H1 (cell line): ENCODE results near the gene RIMBP2. TPM values are rescaled to one million over a fixed set of nuclear protein-coding genes. Genes with fewer than 3 reads are reported as not detected.

Experiments used
- CTCF ChIA-PET: fragments of 300-600 bp; sonication (Branson Sonifier 250); formaldehyde crosslinking; loops from one replicate; lab custom pipeline; 2021; ENCODE audit not compliant: partially characterized antibody; lab: Charles Lee
- POLR2A ChIA-PET: fragments of 300-600 bp; sonication (Branson Sonifier 250); formaldehyde crosslinking; loops from one replicate; lab custom pipeline; 2021; ENCODE audit warnings: inconsistent platforms; ENCODE audit not compliant: partially characterized antibody; lab: Charles Lee
- DNase-seq, 2 experiments: peaks; one replicate each; pipeline versions ENCODE4 v3.0.0 to v3.0.0-alpha.2; 2010 to 2022; ENCODE audit warnings: low spot score in 2 of 2, low read depth in 1 of 2, mixed read lengths in 1 of 2
- FAIRE-seq: peaks from 2 replicates; lab custom pipeline; 2011; peaks lifted over from hg19 to GRCh38; lab: Jason Lieb, UNC
- H2AFZ ChIP-seq: 2 replicates; pipeline ENCODE4 v1.8.1; 2012; ENCODE audit warnings: low read length, inconsistent platforms
- H2AK5ac ChIP-seq: 2 replicates; pipeline ENCODE4 v1.6.1; 2013; ENCODE audit warnings: low read depth, low read length
- H2BK120ac ChIP-seq: replicated peaks from 2 replicates; pipeline ENCODE3; 2013; ENCODE audit warnings: low read depth, low read length, inconsistent platforms
- H2BK12ac ChIP-seq: 2 replicates; pipeline ENCODE4 v1.6.1; 2013; ENCODE audit warnings: low read depth, low read length
- H2BK15ac ChIP-seq: 2 replicates; pipeline ENCODE4 v1.6.1; 2013; ENCODE audit warnings: low read length
- H2BK20ac ChIP-seq: 2 replicates; pipeline ENCODE4 v1.6.1; 2013; ENCODE audit warnings: low read length
- H2BK5ac ChIP-seq: 2 replicates; pipeline ENCODE4 v1.6.1; 2013; ENCODE audit warnings: low read depth, low read length
- H3K14ac ChIP-seq: 2 replicates; pipeline ENCODE4 v1.6.1; 2013; ENCODE audit warnings: inconsistent platforms; ENCODE audit not compliant: insufficient read length
- H3K18ac ChIP-seq: 2 replicates; pipeline ENCODE4 v1.6.1; 2013; ENCODE audit warnings: low read length; ENCODE audit errors: extremely low read depth
- H3K23ac ChIP-seq: 2 replicates; pipeline ENCODE4 v1.6.1; 2013; ENCODE audit warnings: inconsistent platforms; ENCODE audit not compliant: insufficient read length
- H3K23me2 ChIP-seq: 2 replicates; pipeline ENCODE4 v1.6.1; 2013; ENCODE audit warnings: low read depth, low read length
- H3K27ac ChIP-seq: 2 replicates; pipeline ENCODE4 v1.6.1; 2011; ENCODE audit warnings: low read depth, low read length, inconsistent platforms
- H3K27me3 ChIP-seq, 4 experiments: replicated peaks in 1 of 4; 1 replicate in 1 of 4; 2 replicates in 3 of 4; pipeline versions ENCODE4 v1.6.1 to v1.8.1; 2011 to 2013; ENCODE audit warnings: low read length in 3 of 4, mild to moderate bottlenecking in 3 of 4, inconsistent platforms in 2 of 4, mixed read lengths in 2 of 4, moderate library complexity in 1 of 4; ENCODE audit not compliant: control insufficient read depth in 3 of 4, insufficient read depth in 3 of 4; ENCODE audit errors: extremely low read depth in 1 of 4
- H3K36me3 ChIP-seq, 4 experiments: 2 replicates each; pipeline versions ENCODE4 v1.6.1 to v1.8.1; 2011 to 2013; ENCODE audit warnings: mild to moderate bottlenecking in 4 of 4, low read length in 3 of 4, moderate library complexity in 2 of 4, control low read depth in 1 of 4, inconsistent platforms in 1 of 4; ENCODE audit not compliant: insufficient read depth in 4 of 4, control insufficient read depth in 2 of 4
- H3K4ac ChIP-seq: replicated peaks from 2 replicates; pipeline ENCODE3; 2013; ENCODE audit warnings: low read length, low read depth, mixed read lengths, inconsistent platforms; ENCODE audit not compliant: insufficient read length
- H3K4me1 ChIP-seq, 4 experiments: replicated peaks in 1 of 4; 1 replicate in 1 of 4; 2 replicates in 3 of 4; pipeline versions ENCODE4 v1.6.1 to v1.8.1; 2011 to 2013; ENCODE audit warnings: low read length in 3 of 4, inconsistent platforms in 2 of 4, mixed read lengths in 1 of 4; ENCODE audit not compliant: insufficient read depth in 4 of 4, control insufficient read depth in 3 of 4
- H3K4me2 ChIP-seq, 2 experiments: 2 replicates each; pipeline versions ENCODE4 v1.6.1 to v1.8.1; 2011 to 2013; ENCODE audit warnings: low read depth in 2 of 2, low read length in 2 of 2, control low read depth in 1 of 2, inconsistent platforms in 1 of 2, mild to moderate bottlenecking in 1 of 2; ENCODE audit not compliant: insufficient read depth in 1 of 2
- H3K4me3 ChIP-seq, 4 experiments: fragments of 200-600, 300-600 bp in 1 of 4; sonication (generic), shearing (Covaris generic), sonication (Bioruptor Twin) in 1 of 4; 2 replicates each; pipeline versions ENCODE4 v1.5.1 to v1.8.1; 2011 to 2016; ENCODE audit warnings: low read length in 4 of 4, low read depth in 3 of 4, control low read depth in 2 of 4, inconsistent platforms in 2 of 4, mild to moderate bottlenecking in 2 of 4, mixed read lengths in 1 of 4, moderate library complexity in 1 of 4; ENCODE audit not compliant: insufficient read depth in 2 of 4; ENCODE audit errors: extremely low read depth in 1 of 4
- H3K56ac ChIP-seq: replicated peaks from 2 replicates; pipeline ENCODE3; 2013; ENCODE audit warnings: low read depth, mild to moderate bottlenecking, mixed read lengths, low read length, inconsistent platforms; ENCODE audit not compliant: insufficient read length
- H3K79me1 ChIP-seq: 2 replicates; pipeline ENCODE4 v1.6.1; 2013; ENCODE audit warnings: low read depth, low read length, control low read depth
- H3K79me2 ChIP-seq, 2 experiments: 2 replicates each; pipeline versions ENCODE4 v1.6.1 to v1.8.1; 2012 to 2013; ENCODE audit warnings: low read length in 2 of 2, mild to moderate bottlenecking in 2 of 2, inconsistent platforms in 1 of 2; ENCODE audit not compliant: insufficient read depth in 2 of 2, control insufficient read depth in 1 of 2
- H3K9ac ChIP-seq, 4 experiments: replicated peaks in 1 of 4; 1 replicate in 1 of 4; 2 replicates in 3 of 4; pipeline versions ENCODE4 v1.6.1 to v1.8.1; 2011 to 2013; ENCODE audit warnings: low read depth in 3 of 4, low read length in 3 of 4, control low read depth in 2 of 4, mild to moderate bottlenecking in 2 of 4, moderate library complexity in 2 of 4, inconsistent platforms in 1 of 4; ENCODE audit errors: extremely low read depth in 1 of 4
- H3K9me3 ChIP-seq, 2 experiments: 2 replicates each; pipeline versions ENCODE4 v1.6.1 to v1.8.1; 2012 to 2013; ENCODE audit warnings: mild to moderate bottlenecking in 2 of 2, moderate library complexity in 2 of 2, control low read depth in 1 of 2, inconsistent platforms in 1 of 2, low read depth in 1 of 2, low read length in 1 of 2, mixed read lengths in 1 of 2; ENCODE audit not compliant: insufficient read depth in 2 of 2
- H4K20me1 ChIP-seq, 2 experiments: replicated peaks in 1 of 2; 2 replicates each; pipeline versions ENCODE3 to v1.8.1; 2011 to 2013; ENCODE audit warnings: inconsistent platforms in 2 of 2, low read length in 2 of 2, mild to moderate bottlenecking in 1 of 2; ENCODE audit not compliant: insufficient read depth in 2 of 2, control insufficient read depth in 1 of 2
- H4K5ac ChIP-seq: 2 replicates; pipeline ENCODE4 v1.6.1; 2013; ENCODE audit warnings: low read length, low read depth, mixed read lengths, inconsistent platforms; ENCODE audit not compliant: insufficient read length
- H4K8ac ChIP-seq: 2 replicates; pipeline ENCODE4 v1.8.0; 2013; ENCODE audit warnings: mild to moderate bottlenecking, moderate library complexity, low read length, inconsistent platforms; ENCODE audit not compliant: insufficient read depth; ENCODE audit errors: extremely low read depth
- H4K91ac ChIP-seq: replicated peaks from 2 replicates; pipeline ENCODE3; 2013; ENCODE audit warnings: low read length, mixed read lengths, inconsistent platforms; ENCODE audit not compliant: insufficient read length
- GABPA ChIP-seq: IDR thresholded peaks from 2 replicates; pipeline ENCODE4 v1.6.1; 2011; ENCODE audit warnings: mild to moderate bottlenecking, low read length, moderate library complexity, borderline replicate concordance; ENCODE audit not compliant: insufficient read depth
- GTF2F1 ChIP-seq: IDR thresholded peaks from 2 replicates; pipeline ENCODE4 v1.6.1; 2012; ENCODE audit warnings: low read depth, low read length, improper control_type of control experiment, borderline replicate concordance
- NANOG ChIP-seq: IDR thresholded peaks from 2 replicates; pipeline ENCODE4 v1.6.1; 2011; ENCODE audit warnings: low read length, low read depth, mild to moderate bottlenecking, inconsistent platforms; ENCODE audit not compliant: insufficient read depth, poor library complexity, severe bottlenecking
- RBBP5 ChIP-seq: IDR thresholded peaks from 2 replicates; pipeline ENCODE4 v1.7.1; 2012; ENCODE audit warnings: low read depth, mild to moderate bottlenecking, inconsistent platforms, low read length, moderate library complexity, borderline replicate concordance
- RXRA ChIP-seq: IDR thresholded peaks from 2 replicates; pipeline ENCODE4 v1.6.1; 2011; ENCODE audit warnings: low read depth, mild to moderate bottlenecking, low read length, moderate library complexity; ENCODE audit not compliant: insufficient read depth
- WGBS, 2 experiments: shearing (Covaris generic) in 1 of 2; methylation state at CpG; one replicate each; pipeline versions ENCODE4 v1.1.6 to v1.1.7; 2013 to 2015; ENCODE audit warnings: low lambda C conversion rate in 2 of 2, mixed read lengths in 2 of 2, inconsistent platforms in 1 of 2, low coverage in 1 of 2, missing lambda C conversion rate in 1 of 2; ENCODE audit not compliant: insufficient replicate concordance in 2 of 2, insufficient coverage in 1 of 2, insufficient read length in 1 of 2; ENCODE audit errors: extremely low coverage in 1 of 2, missing lambda C conversion rate in 1 of 2; 5-methylcytosine and 5-hydroxymethylcytosine counted together
- polyA plus RNA-seq, 7 experiments: library from polyadenylated mRNA; depleted of rRNA in 3 of 7; stranded (reverse) in 5 of 7; unstranded in 2 of 7; fragments of >200 nt in 5 of 7; fragments of 200-250 nt in 2 of 7; gene quantifications; 1 replicate in 5 of 7; 2 replicates in 1 of 7; 4 replicates in 1 of 7; pipeline versions ENCODE4 v1.2.1 to v1.2.3, GENCODE V29; 2011 to 2013; ENCODE audit warnings: missing spikeins in 2 of 7, mixed read lengths in 2 of 7
- total RNA-seq: library from RNA; stranded (reverse); fragmentation: NEBNext Ultra II Directional; extraction: Animal tissue kit (Norgen Biotek cat#: 25700); gene quantifications from 2 replicates; pipeline ENCODE4 v1.2.1, GENCODE V29; 2021

The RIMBP2 gene
- total and polyA plus RNA-seq, 2 of the 8 experiments (the other 6 are each of a cell fraction or from before 2014, with no cell fraction given) = 0.18 to 0.65 TPM

DNA sequence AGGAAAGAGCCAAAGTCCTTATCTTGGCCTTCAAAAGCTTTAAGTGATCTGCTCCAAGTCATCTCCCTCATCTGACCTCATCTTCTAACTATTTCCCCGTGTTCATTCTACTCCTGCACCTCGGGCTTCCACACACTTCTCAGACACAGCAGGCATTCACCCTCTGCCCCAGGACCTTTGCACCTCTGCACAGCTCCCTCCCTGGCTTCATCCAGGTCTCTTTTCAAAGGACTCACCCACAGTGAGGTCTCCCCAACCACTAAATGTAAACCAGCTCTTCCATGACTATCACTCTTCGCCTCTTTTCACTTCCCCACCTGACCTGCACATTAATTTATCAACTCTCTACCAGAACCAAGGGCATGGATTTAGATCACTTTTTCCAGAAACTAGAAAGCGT, 216.6 kb downstream of the RIMBP2 start:
- H3K4me1 ChIP-seq = no peaks in the 10 kb centered on the region
- H3K4me2 ChIP-seq = no peak overlapping the region
- no peak overlapping the region for H2AK5ac ChIP-seq
- H4K5ac ChIP-seq = no peak overlapping the region
- no peak overlapping the region for H4K8ac ChIP-seq
- no peak overlapping the region for H2BK120ac ChIP-seq
- H2BK15ac ChIP-seq = no peak overlapping the region
- no peak overlapping the region for H3K56ac ChIP-seq
- H3K27me3 ChIP-seq = no peaks in the 10 kb centered on the region
- H2BK12ac ChIP-seq = no peak overlapping the region
- POLR2A ChIA-PET = interaction anchor here (0.6 kb wide), 1 partner anchor 378 kb away, joined by 3 read pairs; no protein-coding TSS in a partner anchor
- no peaks in the 10 kb centered on the region for H3K36me3 ChIP-seq
- no peaks in the 10 kb centered on the region for H3K23me2 ChIP-seq
- H3K79me2 ChIP-seq = no peaks in the 10 kb centered on the region
- no peaks in the 10 kb centered on the region for H4K20me1 ChIP-seq
- H2BK20ac ChIP-seq = no peak overlapping the region
- WGBS, 2 experiments = 88% methylated on average over 4 of the region's 4 CpGs; no CpG with 5 or more reads in 1 of the 2 experiments
- CTCF ChIA-PET = interaction anchor here (2.2 kb wide), 1 partner anchor 13 kb away, joined by 5 read pairs; no protein-coding TSS in a partner anchor
- no peak overlapping the region for H3K4ac ChIP-seq
- H3K79me1 ChIP-seq = no peaks in the 10 kb centered on the region
- no peak overlapping the region for H3K27ac ChIP-seq
- H2AFZ ChIP-seq = no peak overlapping the region
- DNase-seq (no peak), FAIRE-seq (no peak)
- H3K9me3 ChIP-seq = no peaks in the 10 kb centered on the region
- H4K91ac ChIP-seq = no peak overlapping the region
- no peak overlapping the region for H3K23ac ChIP-seq
- TF ChIP-seq RBBP5 = no peak
- no peak for TF ChIP-seq RXRA
- TF ChIP-seq GTF2F1 = no peak
- TF ChIP-seq GABPA = no peak
- TF ChIP-seq NANOG = no peak
- TF ChIP-seq, all 59 proteins: peak for 0
- H3K9ac ChIP-seq = no peak overlapping the region
- H3K4me3 ChIP-seq = no peak overlapping the region
- H3K18ac ChIP-seq = no peak overlapping the region
- H3K14ac ChIP-seq = no peak overlapping the region
- H2BK5ac ChIP-seq = no peak overlapping the region
